Activated naive CD8-positive, alpha-beta T cell treated with anti-CD3 and anti-CD28 coated beads, Interleukin-2, amount 50 U/mL, for 16 hours (primary cell): Measurements from ENCODE around the gene TSR3.
"Not testable (repeated sequence)": the region's sequence is repeated elsewhere in the genome, so short reads cannot be mapped to it uniquely, and the experiment has no call there.

ENCODE experiments used
- DNase-seq: peaks from one replicate; pipeline ENCODE4 v3.0.0-alpha.2; 2020; ENCODE audit warnings: low read depth, low spot score

TSR3 gene

DNA sequence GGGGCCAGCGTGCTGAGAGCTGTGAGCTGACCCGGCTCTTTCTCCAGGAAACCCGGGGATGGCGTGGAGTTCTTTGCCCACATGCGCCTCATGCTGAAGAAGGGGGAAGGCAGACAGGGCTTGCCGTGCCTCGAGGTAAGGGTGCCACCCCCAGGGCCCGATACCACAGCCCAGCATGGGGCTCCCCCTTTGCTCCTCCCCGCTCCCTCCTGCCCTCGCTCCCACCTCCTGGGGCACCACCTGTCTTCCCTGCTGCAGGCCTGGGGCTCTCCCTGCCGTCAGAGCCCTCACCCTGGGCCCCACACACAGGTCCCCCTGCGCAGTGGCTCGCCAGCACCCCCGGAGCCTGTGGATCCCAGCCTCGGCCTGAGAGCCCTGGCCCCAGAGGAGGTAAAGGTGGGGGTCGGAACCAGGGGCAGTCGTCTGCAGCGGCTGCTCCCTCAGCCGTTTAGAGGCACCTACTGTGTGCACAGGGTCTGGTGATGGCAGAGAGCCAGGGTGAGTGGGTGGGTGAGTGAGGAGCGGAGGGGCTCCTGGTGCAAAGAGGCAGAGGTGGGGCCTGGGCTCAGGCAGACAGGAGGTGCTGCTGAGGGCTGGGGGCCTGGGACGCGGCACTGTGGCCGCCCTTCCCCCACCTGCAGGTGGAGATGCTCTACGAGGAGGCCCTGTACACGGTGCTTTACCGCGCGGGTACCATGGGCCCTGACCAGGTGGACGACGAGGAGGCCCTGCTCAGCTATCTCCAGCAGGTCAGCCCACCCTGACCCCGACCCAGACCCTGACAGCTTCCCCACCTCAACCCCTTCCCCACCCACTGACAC, 12.6 kb downstream of the TSR3 start:
- no peak for DNase-seq

GRCh38 chr16:1338119-1338730, 13.5 kb downstream of the TSR3 start:
- DNase-seq: no peak

DNA sequence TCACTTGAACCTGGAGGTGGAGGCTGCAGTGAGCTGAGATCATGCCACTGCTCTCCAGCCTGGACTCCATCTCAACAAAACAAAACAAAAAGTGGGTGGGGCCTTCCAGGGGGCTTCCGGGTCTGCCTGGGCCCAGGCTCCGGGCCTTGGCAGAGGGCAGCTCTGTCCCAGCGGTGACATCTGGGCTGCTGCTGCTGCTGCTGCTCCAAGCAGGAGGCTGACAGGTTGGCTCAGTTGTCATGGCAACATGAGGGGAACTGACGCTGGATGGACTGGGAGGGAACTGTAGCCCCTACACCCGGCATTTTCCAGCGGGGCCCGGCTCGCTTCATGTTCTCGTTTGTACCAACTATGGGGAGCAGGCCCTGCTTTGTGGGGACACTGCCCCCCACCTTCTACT, 14.2 kb downstream of the TSR3 start:
- DNase-seq: no peak

DNA sequence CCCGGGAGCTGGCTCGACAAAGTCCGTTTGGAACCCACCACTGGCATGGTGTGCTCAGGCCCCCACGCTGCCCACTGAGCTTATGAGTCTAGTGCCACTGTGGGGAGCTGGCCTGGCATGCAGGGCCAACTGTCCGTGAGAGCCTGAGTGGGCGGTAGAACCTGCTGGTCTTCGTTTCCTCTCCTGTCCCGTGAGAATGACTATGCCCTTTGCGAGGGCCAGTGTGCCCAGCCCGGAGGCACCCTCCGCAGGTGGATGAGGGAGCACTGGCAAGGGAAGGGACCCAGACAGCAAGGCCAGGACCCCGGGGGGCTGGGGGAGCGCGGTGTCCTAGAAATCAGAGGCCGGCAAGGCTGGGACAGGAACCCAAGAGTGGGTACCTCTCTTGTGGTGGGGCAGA, 15.1 kb downstream of the TSR3 start:
- no peak for DNase-seq

DNA sequence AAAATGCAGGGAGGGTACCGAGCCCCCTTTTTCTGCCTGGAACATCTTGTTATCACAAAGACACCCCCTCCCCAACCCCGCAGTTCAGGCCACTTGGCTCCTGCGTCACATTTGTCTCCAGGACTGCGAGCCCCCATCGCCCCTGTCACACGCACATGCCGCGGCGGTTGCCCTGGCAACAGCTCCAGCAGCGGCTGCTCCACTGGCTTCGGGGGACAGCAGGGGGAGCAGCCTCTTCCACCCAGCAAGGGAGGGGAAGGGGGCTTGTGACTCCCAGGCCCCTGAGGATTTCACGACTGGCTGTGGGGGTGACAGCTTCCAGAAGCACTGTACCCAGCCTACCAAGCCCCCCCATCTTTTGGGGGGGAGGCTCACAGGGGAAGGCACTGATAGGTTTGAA, 15.7 kb downstream of the TSR3 start:
- DNase-seq: no peak

DNA sequence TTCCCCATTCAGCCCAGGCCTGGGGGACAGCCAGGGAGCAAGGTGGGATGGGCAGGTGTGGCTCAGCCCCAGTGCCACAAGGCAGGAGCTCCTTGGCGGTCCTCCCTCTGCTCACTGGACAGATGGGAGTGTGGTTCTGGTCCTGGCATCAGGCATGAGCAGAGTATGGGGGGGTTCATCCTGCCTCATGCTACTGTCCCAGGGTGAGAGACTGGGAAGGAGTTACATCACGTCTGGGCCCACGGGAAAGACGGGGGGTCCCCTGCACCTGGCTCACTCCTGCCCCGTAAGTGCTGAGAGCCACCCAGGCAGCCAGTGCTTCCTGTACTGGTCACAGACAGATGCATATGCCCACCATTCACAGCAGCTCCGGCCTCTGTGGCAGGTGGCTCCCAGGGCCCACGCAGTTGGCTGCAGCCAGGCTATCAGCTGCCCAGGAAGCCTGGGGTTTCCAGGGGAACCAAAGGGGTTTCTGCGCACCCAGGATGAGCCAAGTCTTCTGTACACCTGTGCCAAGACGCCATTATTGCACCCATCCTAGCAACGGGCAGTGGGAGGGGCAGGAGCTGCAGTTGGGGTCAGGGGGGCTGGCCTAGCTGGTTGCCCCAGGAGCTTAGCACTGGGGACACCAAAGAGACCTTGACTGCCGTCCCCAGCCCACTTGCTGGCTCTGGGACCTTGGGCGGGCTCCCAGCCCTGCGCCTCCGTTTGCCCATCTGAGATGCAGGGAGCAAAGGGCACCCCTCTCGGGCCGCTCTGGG, 16.3 kb downstream of the TSR3 start:
- no peak for DNase-seq

GRCh38 chr16:1334739-1335138, 16.9 kb downstream of the TSR3 start:
- no peak for DNase-seq

DNA sequence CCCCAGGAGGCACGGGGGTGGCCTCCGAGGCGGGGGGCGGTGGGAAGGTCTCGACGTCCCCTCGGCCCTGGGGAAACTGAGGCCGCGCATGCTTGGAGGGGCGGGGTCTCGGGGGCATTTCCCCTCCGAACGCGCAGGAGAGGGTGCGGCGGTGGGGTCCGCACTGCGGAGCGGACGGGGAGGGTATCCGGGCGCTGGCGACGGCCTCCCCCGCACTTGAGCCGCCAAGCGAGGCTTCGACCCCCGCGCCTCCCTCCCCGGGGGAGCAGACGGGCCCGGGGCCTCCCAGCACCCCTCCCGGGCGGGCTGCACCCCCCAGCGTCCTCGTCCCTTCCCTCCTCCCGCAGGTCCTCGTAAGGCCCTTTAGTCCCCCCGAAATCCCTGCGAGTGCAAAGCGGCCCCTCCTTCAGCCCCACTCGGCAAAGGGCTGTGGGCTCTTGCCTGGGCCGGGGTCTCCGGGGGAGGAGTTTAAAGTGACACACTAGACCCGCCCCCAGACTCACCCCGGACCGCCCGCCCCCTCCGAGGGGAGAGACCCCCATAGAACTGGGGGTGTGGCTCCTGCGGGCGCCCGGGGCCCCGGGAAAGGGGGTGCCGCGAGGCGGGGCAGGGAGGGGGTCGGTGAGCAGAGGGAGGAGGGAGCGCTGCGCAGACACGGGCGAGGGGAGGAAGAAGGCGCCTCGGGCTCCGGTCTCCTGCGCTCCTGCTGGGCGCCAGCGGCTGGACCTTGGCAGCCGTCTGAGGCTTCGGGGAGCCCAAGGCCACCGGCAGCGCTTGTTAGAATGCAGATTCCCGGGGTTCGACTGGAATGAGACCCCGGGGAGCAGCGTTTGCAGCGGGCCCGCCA, 17.6 kb downstream of the TSR3 start:
- DNase-seq: no peak

GRCh38 chr16:1333149-1333812, 18.4 kb downstream of the TSR3 start, which contains the start of gene BAIAP3:
BAIAP3 (plus strand) TSS chr16:1333645; CDS start chr16:1338550, 4,905 bp downstream.
- DNase-seq: no peak

DNA sequence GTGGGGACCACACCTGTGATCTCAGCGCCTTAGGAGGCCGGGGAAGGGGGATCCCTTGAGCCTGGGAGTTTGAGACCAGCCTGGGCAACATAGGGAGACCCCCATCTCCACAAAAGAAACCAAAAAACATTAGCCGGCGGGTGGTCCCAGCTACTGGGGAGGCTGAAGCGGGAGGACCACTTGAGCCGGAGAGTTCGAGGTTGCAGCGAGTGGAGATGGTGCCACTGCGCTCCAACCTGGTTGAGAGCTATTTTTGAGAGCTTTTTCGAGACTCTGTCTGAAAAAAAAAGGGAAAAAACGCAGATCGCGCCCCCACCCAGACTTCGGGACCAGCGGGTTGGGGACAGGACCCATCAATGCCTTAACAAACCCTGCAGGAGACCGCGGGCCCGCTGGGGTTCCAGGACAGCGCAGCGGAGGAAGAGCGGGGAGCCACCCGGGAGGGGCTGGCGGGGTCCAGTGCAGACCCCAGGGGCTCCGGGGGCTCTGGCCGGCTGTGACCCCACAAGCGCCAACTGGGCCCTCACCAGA, 19.0 kb downstream of the TSR3 start:
- no peak for DNase-seq

DNA sequence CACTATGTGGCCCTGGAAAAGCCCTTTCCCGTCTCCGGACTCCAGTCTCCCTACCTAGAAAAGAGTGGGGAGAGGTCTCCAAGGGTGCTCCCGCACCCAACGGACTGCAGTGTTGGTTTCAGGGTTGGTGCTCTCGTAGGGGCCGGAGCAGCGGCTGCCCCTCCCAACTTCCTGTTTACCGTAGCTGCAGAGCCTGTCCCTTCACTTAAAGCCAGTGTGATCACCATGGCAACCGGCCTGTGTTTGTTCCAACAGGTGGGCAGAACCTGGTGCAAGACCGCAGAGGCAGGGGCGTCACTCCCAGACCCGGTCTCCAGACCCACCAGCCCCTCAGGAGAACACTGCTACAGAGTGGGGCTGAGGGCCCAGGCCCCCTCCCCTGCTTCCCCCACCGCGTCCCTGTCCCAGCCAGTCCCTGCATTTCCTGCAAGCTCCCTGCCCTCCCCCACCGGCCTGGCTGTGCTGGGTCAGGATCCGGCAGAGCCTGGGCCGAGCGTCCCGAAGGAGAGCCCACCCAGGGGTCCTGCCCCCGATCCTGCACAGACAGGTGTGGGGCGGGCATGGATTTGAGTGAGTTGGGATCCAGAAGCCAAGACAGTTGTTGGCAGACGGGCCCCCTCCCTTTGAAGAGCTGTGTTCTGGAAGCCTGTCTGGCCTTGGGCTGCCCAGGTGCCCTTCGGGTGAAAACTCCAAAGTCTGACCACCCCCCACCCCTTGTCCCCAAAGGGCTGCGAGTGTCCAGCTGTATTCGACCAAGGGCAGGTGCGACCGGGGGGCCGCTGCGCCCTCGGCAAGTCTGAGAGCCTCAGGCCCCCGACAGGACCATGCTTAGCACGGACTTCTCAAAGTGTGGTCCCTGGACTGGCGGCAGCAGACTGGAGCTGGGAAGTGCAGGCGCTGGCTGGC, 19.7 kb downstream of the TSR3 start:
- no peak for DNase-seq

DNA sequence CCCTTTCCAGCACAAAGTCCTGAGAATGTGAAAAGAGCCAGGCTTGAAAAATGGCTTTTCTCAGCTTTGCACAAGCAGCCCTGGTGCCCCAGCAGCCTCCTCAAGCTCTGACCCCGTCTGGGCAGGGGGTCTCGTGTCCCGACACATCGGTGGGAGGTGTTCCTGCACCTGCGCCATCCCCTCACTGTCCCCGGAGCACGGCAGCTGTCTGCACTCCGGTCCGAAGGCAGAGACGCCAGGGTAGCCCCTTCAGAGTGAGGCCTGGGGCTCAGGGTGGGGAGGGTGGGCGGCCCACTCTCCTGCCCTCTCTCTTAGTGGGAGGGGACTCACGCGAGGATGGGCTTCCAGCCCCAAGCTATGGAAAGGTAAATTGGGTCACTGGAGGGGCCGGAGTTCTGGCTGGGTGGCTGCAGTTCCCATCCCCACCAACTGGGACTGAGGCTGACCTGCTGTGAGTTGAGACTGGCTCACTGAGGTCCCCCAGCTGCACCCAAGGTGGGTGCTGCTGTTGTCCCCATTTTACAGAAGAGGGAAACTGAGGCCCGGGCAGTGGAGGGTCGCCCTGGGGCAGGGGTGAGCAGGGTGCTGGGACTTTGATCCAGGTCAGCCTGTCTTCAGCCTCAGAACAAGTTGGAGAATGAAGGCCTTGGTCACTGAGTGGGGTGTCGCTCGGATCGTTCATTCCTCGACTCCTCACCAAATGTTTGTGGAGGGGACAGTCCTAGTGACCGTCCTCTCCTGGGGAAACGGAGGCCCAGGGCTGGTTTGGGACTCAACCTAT, 20.6 kb downstream of the TSR3 start:
- no peak for DNase-seq

- no peak for DNase-seq
These were observed 21.3 kb downstream of the TSR3 start for GRCh38 chr16:1330260-1330914.

GRCh38 chr16:1328961-1329360, 22.7 kb downstream of the TSR3 start:
- not testable (repeated sequence) for DNase-seq

DNA sequence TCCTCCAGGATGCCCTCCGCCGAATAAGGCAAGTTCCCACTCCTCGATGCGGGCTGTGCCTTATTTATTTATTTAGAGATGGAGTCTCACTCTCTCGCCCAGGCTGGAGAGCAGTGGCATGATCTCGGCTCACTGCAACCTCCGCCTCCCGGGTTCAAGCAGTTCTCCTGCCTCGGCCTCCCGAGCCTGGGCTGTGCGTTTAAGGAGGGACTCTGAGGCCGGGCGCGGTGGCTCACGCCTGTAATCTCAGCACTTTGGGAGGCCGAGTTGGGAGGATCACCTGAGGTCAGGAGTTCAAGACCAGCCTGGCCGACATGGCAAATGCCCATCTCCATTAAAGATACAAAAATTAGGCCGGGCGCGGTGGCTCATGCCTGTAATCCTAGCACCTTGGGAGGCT, 23.5 kb downstream of the TSR3 start:
- DNase-seq: not testable (repeated sequence)

- no peak for DNase-seq
These were observed 24.1 kb downstream of the TSR3 start for GRCh38 chr16:1327619-1327947.

DNA sequence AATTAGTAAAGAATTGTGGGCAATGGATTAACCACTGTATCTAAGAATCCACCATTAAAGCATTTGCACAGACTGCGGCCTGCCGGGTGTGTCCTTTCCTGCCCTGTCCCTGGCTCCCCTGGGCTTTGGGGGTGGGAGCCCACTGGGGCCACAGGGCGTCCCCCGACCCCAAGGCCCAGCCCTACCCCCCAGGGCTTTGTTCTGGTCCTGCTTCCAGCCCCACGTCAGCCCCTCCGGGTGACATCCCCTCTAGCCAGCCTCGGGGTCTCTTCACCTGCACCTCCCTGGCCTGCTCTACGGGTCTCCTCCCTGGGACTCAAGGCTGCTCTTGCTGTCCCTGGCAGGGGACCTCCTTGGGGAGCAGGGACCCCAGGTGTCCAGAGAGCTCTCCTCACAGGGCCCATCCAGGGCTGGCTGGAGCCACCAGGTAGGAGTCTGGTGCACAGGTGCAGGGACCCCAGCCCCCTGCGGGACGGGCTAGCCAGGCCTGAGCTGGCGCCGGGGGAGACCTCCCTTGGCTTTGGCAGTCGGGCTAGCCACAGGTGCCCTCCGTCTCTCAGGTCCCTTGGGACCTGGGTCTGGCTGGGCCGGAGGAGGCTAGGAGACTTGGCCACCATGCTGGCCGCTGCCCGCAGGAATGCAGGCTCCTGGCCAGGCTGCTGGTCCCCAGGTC, 24.6 kb downstream of the TSR3 start:
- no peak for DNase-seq

- no peak for DNase-seq
These were observed 25.3 kb downstream of the TSR3 start for GRCh38 chr16:1326391-1326790.
